COLO668 (cell line): ENCODE measurements around the gene BAG2.

Source experiments
- DNase-seq: peaks from one replicate; lab custom pipeline; 2025; ENCODE audit not compliant: unreplicated experiment; lab: John Stamatoyannopoulos, UW

The BAG2 gene

DNA sequence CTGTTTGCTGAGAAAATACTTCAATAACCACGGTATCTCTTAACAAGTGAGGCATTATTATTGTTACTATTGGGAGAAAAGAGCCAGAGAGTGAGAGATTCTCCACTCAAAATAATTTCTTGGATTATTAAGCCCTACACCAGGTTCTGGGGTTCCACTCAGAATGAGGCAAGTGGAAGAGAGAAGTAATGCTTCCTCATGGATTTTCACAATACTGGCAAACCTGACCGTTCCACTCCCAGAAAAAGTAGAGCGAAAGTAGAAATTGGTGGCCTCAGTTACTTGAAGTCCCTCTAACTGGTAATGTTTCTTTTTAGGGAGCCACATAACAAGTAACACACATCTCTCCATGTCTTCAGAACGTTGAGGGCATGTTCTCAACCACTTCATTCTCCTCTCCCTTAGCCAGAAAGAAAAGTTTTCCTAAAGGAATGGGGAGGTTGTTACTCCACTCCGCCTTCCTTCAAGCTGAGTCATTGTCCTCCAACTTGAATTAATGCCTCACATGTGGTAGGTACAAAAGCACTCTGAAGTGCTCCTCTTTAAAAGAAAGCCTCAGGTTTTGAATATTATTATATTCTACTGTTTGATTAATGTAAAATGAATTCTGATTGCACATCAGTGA is 1.9 kb downstream of the BAG2 start:
- DNase-seq, result no peak

DNA sequence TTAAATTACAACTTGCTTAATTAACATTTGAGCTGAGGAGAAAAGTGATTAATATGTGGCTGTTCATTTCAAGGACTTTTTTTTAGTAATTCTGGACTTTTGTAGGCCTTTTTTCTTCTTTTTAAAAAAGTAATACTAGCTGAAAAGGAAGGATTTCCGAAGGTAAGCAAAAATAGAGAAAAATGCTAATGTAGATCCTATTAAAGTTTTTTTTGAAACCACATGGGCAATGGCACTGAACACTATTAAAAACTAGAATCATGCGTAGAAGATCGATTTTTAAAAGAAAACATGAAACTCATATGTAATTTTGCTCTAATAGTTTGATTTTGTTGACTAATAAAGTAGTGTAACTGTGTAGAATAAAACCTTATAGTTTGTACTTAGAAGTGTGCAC is 2.4 kb downstream of the BAG2 start:
- DNase-seq, result no peak

DNA sequence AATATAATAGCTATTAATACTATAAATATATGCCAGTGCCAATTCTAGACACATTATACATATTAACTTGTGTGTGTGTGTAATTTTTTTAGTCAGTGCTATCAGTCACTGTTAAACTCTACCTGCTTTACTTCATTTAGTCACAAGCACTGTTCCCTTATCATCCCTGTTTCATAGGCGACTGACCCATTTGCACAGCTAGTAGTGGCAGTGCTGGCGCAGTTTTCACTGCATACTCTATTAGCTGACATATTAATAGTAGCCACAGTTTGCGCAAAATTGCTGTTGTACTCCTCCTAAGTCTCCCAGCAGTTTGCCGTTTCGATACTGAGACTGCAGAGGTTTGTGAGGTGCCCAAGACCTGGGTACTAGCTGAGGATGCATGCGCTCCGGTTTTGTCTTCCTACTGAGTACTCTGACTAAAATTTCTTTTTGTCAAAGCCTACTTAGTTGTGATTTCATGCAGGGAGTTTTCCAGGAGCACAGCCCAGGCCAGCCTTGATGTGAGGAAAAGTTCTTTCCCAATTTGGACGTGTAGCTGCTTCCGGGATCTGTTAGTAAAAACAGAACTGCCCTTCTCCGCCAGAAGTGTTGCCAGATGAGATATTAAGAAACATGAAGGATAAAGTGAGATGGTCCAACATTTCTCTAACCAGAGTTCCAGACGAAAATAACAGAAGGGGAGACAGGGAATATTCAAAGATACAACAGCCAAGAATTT is 5.6 kb downstream of the BAG2 start:
- DNase-seq, result no peak

DNA sequence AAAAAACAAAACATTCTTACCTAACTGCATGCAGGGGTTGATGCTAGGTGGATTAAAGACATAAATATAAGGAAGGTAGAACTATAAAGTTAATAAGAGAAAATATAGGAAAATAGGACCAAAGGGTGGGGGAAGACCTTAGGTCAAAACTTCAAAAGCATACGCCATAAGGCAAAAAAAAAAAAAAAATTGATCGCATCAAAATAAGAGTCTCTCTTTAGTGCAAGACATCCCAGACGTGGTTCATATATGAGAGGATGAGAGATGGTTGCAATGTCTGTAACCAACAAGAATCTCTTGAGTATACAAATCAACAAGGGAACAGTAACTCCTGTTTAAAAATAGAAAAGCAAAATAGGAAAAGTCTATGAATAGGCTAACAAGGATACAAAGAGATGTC is 8.5 kb downstream of the BAG2 start:
- no peak for DNase-seq

DNA sequence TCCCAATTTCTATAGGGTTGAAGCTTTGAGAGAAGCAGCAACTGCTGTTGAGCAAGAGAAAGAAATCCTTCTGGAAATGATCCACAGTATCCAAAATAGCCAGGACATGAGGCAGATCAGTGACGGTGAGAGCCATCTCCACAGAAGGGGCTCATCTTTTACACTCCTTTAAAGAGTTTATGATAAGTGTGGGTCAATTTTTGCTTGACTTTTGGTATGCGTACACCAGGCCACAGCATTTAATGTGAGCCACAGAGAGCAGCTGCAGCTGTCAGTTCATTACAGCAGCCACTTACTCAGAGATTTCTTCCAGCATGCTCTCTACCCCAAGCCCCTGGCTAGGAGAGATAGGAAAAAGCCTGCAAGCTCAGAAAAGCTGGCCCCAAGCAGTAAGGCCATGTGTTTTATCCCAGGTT is 9.9 kb downstream of the BAG2 start:
- DNase-seq, result no peak

DNA sequence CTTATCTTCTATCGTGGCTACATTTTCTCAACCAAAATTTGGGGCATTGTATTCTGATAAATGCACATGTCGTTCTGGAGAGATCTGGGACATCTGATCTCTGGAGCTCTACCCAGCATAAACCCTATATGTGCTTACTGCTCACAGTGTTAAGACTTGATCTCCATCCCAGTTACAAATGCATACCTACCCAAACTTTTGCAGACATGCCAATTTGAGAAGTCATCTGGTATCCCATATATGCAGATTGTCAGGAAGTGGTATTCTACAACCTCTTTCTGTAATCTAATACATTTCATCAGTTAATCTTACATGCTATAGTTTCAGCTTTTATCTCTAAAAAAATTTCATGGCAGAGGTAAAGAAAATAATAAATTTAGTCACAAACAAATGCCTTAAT is 11.2 kb downstream of the BAG2 start:
- DNase-seq, result no peak

DNA sequence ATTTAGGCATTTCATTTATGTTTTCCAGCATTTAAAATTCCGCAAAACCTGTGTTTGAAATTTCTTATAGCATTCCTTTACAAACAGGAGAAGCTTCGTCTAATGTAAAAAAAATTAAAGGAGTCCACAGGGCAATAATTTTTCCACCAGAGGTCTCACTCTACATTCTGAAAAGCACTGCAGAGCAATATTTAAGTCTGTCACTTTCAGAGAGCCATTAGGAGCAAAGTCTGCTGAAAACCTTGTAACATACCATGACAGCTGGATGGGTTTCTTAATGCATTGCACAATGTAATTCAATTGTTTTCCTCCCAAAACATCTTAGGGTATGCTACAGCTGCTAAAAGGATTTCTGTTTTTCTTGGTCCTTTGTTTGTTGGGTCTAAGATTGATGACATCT is 18.0 kb downstream of the BAG2 start:
- DNase-seq, result no peak

DNA sequence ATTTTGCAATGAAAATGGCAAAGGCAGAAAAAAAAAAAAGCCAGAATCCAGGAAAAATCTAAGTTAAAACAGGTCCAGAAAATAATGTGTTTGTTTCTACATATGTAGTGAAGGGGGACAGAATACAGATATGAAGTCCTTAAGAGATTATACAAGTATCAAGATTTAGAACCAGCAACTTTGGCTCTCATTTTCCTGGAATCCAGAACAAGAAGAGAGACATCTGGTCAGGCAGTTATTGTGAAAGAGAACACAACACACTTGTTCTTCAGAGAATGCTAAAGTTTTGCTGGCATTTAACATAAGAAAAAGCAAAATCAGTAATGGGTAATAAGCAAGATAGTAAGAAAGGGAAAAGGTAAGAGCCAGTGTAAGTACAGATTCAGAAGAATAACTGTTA is 21.1 kb downstream of the BAG2 start:
- no peak for DNase-seq

DNA sequence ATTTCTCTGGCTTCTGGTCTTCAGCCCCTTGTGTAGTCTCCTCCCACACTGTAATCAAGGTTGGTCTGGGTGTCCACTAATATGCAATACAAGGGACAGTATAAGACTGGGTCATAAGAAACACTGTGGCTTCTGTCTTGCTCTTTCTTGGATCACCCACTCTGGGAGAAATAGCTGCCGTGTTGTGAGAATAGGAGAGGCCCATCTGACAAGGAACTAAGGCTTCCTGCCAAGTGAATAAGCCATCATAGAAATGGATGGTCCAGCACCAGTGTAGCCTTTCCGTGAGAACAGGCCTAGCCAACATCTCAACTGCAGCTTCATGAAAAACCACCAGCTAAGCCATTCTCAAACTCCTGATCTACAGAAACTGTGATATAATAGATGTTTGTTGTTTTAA is 23.3 kb downstream of the BAG2 start:
- no peak for DNase-seq

DNA sequence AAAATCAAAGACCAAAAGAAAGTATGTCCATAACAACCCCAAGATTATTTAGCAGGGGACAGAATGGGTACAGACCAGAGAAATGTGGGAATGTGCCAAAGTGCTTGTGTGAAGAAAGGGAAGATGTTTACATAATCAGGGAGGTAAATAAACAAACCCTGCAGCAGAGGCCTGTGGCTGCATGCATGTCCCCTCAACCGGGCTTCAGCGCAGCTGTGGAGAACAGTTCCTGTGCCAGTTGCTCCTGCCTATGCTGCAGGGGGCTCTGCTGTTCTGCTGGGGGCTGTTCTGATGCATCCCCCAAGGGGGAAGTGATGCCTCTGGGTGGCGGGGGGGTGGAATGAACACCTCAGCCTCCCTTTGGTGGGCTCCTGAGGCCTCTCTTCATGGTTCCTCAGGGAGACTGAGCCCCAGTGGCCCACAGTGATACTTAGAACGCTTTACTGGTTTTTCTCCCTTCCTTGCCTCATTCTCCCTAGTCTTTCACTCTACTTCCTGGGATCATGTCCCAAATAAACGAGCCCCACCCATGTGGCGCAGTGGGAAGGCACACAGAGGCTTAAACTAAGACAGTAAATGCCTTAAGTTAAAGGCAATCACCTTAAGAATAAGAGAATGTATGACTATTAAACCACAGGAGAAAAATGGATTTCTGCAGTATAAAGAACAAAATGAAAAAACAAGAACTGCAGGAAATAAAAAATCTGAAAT is 27.0 kb downstream of the BAG2 start:
- peak; percentile 2 for DNase-seq

DNA sequence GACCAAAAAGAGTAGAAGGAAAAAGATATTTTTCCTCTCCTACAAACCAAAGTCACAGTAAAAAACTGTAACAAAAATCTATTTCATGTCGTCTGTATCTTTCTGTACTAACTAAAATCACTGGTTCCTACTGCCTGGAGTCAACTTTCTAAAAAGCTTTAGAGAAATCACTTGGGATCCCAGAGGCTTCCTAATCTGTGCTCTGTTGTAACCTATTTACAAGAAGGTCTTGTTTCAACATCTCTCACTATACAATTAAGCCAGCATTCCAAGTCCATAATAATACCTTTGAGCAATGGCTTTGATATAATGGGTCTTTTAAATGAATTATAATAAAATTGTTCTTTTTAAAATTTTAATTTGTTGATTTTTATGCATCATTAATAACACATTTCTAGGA is 29.6 kb downstream of the BAG2 start:
- DNase-seq, result no peak

DNA sequence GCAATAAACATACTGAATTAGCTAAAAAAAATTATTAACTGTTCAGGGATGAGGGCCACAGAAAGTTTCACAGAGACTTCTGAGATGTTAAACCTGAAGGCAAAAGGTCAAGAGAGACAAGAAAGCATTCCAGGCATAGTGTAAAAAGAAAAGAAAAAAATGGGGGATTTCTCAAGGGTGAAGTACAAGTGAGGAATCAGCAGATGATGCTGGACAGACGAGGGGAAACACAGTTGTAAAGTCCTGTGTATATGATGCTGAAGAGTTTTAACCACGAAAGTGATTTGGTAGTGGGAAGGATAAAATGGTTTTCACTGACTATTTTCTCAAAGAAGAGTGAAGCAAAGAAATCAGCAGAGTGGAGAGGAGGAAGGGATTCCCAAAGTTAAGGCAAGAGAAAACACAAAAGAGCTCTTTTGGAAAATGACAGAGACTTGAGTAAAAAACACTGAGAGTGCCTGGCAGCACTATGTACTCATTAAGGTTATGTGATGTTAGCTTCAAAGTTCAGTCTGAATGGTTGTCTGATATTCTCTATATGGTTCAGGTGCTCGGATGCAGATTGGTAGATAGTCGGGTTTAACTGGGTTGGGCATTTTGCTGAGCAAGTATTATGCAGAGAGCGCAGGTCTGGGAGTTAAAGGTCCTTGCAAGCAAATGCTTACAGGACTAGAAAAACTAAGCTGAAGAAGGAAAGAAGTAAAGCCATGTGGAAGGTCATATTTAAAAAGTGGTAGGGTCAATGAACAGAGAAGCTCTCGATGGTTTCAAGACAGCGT is 33.6 kb downstream of the BAG2 start:
- DNase-seq, result no peak

DNA sequence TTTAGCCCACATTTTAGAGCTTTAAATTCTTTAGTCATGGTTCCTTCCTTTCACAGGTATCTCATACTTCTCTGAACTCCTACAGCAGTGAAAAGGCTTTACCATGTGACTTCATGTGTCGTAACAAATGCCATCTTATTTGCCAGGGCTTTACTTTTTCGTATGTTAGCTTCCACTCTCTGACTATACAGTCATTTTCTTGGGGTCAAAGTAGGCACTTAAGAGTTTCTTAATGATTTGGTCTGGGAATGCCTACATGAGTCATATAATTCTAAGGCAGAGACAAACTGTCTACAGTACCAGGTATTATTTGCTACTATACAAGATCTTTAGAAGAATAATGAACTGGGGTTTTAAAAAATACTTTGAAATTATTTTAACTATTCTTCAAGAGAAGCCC is 35.0 kb downstream of the BAG2 start:
- DNase-seq, result no peak

DNA sequence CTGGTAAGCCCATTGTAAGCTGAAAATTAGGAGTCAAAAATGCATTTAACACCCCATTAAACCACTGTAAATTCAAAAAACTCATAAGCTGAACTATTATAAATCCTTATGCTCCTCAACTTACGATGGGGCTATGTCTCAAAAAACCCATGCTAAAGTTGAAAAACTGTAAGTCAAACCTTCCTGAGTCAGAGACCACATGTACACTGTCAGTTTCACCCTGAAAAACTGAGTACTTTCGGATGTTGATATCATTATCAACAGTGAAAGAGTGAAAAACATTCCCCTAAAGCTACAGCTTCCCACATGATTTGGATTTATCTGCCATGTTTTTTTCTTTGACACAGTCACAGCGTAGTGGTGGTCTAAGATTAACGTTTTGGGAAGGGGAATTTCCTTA is 35.7 kb downstream of the BAG2 start:
- DNase-seq, result no peak

DNA sequence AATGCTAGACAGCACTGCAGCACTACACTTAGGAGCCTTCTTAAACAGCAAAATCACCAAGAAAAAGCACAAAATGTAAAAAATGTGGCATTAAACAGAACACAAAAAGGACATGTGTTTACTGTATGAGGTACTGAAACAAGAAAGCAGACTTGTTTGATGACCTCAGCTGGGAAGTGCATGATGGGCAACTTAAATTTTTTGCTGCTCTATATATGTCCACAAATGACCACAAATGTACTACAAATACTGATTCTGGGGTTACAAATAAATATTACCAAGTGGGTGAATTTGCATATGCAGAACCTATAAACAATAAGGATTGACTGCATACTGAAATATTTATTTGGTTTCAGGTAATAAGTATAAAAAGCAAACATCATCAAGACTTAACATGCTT is 36.9 kb downstream of the BAG2 start:
- no peak for DNase-seq

DNA sequence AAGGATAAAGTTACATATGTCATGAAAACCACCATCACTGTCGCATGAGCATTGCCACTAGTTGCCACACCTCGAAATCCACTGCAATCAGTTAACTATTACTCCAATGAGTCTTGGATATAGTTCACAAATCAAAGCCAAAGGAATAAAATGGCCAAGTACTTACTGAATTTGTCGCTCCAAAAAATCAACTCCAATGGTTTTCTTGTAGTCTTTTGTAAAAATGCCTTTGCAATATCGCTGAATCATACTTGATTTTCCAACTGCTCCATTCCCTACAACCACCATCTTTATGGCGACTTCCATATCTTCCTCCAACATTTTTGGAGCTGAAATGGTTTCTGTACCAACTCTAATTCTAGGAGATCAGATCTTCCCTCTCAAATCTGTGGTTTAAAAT is 37.9 kb downstream of the BAG2 start:
- DNase-seq, result no peak

DNA sequence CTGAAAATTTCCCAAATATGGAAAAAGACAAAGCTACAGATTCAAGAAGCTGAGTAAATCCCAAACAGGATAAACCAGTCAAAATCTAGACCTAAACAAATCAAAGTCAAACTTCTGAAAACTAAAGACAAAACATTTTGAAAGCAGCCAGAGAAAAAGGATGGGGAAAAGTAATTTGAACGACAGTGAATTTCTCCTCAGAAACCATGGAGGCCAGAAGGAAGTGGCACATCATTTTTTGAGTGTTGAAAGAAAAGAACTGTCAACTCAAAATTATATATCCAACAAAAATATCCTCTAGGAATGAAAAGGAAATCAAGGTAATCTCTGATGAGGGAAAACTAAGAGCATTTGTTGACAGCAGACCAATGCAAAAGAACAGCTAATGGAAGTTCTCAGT is 43.1 kb downstream of the BAG2 start:
- no peak for DNase-seq

DNA sequence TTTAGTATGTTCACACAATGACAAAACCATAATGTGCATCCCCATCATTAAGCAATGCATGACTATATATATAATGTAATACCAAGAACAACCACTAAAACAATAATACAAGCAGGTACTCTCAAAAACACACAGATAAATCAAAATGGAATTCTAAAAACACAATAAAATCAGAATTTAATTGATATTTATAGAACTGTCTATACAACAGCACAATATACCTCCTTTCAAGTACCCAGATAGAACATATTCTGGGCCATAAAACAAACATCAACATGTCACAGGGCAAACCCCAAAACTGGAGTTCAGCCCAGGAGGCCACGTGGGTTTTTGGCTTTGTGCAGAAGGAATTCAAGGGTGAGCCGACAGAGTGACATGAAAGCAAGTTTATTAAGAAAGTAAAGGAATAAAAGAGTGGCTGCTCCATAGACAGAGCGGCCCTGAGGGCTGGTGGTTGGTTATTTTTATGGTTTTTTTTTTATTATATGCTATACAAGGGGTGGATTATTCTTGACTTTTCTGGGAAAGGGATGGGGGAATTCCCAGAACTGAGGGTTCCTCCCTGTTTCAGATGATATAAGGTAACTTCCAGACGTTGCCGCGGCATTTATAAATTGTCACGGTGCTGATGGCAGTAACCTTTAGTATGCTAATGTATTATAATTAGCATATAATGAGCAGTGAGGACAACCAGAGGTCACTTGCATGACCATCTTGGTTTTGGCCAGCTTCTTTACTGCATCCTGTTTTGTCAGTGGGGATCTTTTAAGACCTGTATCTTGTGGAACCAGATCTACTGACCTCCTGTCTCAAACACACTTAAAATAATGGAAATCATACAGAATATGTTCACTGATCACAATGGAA is 44.3 kb downstream of the BAG2 start:
- no peak for DNase-seq

DNA sequence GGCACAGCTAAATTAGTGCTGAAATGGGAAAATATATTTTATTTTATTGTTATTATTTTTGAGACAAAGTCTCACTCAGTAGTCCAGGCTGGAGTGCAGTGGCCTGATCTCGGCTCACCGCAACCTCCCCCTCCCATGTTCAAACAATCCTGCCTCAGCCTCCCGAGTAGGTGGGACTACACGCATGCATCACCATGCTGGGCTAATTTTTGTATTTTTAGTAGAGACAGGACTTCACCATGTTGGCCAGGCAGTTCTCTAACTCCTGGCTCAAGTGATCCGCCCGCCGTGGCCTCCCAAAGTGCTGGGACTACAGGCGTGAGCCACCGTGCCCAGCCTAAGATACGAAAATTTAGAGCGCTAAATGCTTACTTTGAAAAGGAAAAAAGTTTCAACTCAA is 45.1 kb downstream of the BAG2 start:
- DNase-seq, result no peak

DNA sequence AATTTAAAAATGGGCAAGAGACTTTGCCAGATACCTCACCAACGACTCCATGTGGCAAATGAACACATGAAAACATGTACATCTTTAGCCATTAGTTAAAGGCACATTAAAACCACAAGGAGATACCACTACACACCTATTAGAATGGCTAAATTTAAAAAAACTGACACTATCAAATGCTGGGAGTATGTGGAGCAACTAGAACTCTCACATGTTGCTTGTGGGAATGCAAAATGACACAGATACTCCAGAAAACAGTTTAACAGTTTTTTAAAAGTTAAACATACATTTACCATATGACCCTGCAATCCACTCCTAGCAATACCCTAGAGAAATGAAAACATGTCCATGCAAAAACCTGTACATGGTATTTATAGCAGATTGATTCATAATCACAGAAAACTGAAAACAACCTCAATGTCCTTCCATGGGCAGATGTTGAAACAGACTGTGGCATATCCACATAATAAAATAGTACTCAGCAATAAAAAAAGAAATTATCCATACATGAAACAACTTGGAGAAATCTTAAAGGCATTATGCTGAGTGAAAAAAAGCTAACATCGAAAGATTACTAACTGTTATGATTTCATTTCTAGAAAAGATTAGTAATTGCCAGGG is 48.1 kb downstream of the BAG2 start:
- no peak for DNase-seq
